Caco-2 (cell line): ENCODE results near the gene ABI2. TPM values are rescaled to one million over a fixed set of nuclear protein-coding genes. Genes with fewer than 3 reads are reported as not detected.

ENCODE experiments used
- BruUV-seq: library from RNA; stranded (reverse); fragments of 400-500 nt; replicated peaks from 2 replicates; lab custom pipeline; 2021; lab: Mats Ljungman, UMichigan
- CTCF ChIA-PET: fragments of 300-600 bp; sonication (Branson Sonifier 250); formaldehyde crosslinking; loops from one replicate; lab custom pipeline; 2022; ENCODE audit warnings: antibody characterized with exemption; lab: Charles Lee
- POLR2A ChIA-PET: fragments of 300-600 bp; sonication (Branson Sonifier 250); formaldehyde crosslinking; loops from one replicate; lab custom pipeline; 2022; ENCODE audit warnings: antibody characterized with exemption; lab: Charles Lee
- DNase-seq, 2 experiments: peaks; one replicate each; pipeline versions ENCODE4 v3.0.0 to v3.0.0-alpha.2; 2020 to 2022
- H3K27me3 ChIP-seq: replicated peaks from 2 replicates; pipeline ENCODE4 v1.6.0; 2011; ENCODE audit warnings: low read length; ENCODE audit not compliant: control insufficient read depth, insufficient read depth
- H3K36me3 ChIP-seq: 2 replicates; pipeline ENCODE4 v1.5.1; 2011; ENCODE audit warnings: low read length; ENCODE audit not compliant: control insufficient read depth, insufficient read depth
- H3K4me1 ChIP-seq: fragments of 250-450 bp; sonication (Bioruptor Pico); 2 replicates; pipeline ENCODE4 v1.5.1; 2020; ENCODE audit warnings: mild to moderate bottlenecking
- H3K4me3 ChIP-seq: 2 replicates; pipeline ENCODE4 v1.5.1; 2011; ENCODE audit warnings: low read depth, mild to moderate bottlenecking, control low read depth, low read length
- H3K9me3 ChIP-seq: fragments of 250-450 bp; sonication (Bioruptor Pico); 2 replicates; pipeline ENCODE4 v1.5.1; 2020; ENCODE audit warnings: mild to moderate bottlenecking, moderate library complexity
- H3K27ac Mint-ChIP-seq: one replicate; pipeline ENCODE4 v1.8.0; 2022; ENCODE audit warnings: mixed read lengths; ENCODE audit not compliant: unreplicated experiment
- H3K27me3 Mint-ChIP-seq: one replicate; pipeline ENCODE4 v1.8.0; 2022; ENCODE audit warnings: mixed read lengths; ENCODE audit not compliant: insufficient read depth, unreplicated experiment
- H3K36me3 Mint-ChIP-seq: one replicate; pipeline ENCODE4 v1.8.0; 2022; ENCODE audit warnings: mild to moderate bottlenecking, mixed read lengths; ENCODE audit not compliant: insufficient read depth, unreplicated experiment
- H3K4me1 Mint-ChIP-seq: one replicate; pipeline ENCODE4 v1.8.0; 2022; ENCODE audit warnings: low read depth, mixed read lengths; ENCODE audit not compliant: unreplicated experiment
- H3K4me3 Mint-ChIP-seq: one replicate; pipeline ENCODE4 v1.8.0; 2022; ENCODE audit warnings: mild to moderate bottlenecking, moderate library complexity, mixed read lengths; ENCODE audit not compliant: unreplicated experiment
- H3K9me3 Mint-ChIP-seq: one replicate; pipeline ENCODE4 v1.8.0; 2022; ENCODE audit warnings: mixed read lengths; ENCODE audit not compliant: unreplicated experiment
- intact Hi-C: fragments of 100-400 bp; cut with micrococcal nuclease; formaldehyde crosslinking; loops from one replicate; pipeline ENCODE4 v1.10.0; 2022; ENCODE audit not compliant: unreplicated experiment
- total RNA-seq: library from RNA; stranded (reverse); gene quantifications from 2 replicates; pipeline ENCODE4 v1.2.3, GENCODE V29; 2022
- TF ChIP-seq, protein P1 (sequence below), 2 experiments: fragments of 200-600 bp in 1 of 2; IDR thresholded peaks; 1 replicate in 1 of 2; 2 replicates in 1 of 2; pipeline versions ENCODE4 v1.5.1 to v1.8.0; 2011 to 2022; ENCODE audit warnings: antibody characterized with exemption in 1 of 2, control low read depth in 1 of 2, inconsistent platforms in 1 of 2, low read depth in 1 of 2, low read length in 1 of 2, mild to moderate bottlenecking in 1 of 2, moderate library complexity in 1 of 2; ENCODE audit not compliant: insufficient read depth in 1 of 2, severe bottlenecking in 1 of 2, unreplicated experiment in 1 of 2

ABI2 gene
- total RNA-seq, 1 experiment from 2014 or later, result 60.0 TPM

DNA sequence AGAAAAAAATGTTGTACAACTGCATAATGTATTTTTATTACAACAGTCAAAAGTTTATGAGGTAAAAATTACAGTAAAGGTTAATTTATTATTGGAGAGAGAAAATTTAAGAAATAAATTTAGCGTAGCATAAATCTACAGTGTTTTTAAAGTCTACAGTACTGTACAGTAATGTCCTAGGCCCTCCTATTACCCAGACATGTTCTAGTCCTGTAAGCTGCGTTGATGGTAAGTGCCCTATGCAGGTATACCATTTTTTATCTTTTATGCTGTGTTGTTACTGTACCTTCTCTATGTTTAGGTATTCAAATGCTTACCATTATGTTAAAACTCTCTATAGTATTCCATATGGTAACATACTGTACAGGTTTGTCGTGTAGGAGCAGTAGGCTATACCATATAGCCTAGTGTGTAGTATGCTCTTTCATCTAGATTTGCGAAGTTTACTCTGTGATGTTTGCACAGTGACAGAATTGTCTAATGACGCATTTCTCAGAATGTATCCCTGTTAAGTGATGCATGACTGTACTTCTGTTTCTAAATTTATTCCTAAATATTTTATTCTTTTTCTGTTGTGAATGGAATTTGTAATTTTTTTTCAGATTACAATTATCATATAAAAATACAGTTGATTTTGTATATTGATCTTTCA is 24.5 kb downstream of the ABI2 start:
- no TSS peak for BruUV-seq
- H3K36me3 ChIP-seq, result no peaks in the 10 kb centered on the region
- H3K27me3 ChIP-seq, result no peaks in the 10 kb centered on the region
- no peak overlapping the region for H3K4me3 ChIP-seq
- Mint-ChIP-seq H3K9me3 (no peaks in the 10 kb centered on the region), H3K4me3 (no peak overlapping the region), H3K27me3 (no peaks in the 10 kb centered on the region), H3K36me3 (peaks cover 6% of the 10 kb centered on the region), H3K4me1 (peaks cover 10% of the 10 kb centered on the region), H3K27ac (no peak overlapping the region)
- intact Hi-C loops, result no loop called here
- CTCF ChIA-PET, result no interaction called here
- no peak for DNase-seq
- H3K9me3 ChIP-seq, result no peaks in the 10 kb centered on the region
- no peaks in the 10 kb centered on the region for H3K4me1 ChIP-seq
- POLR2A ChIA-PET, result no interaction called here
- TF ChIP-seq, protein P1, sequence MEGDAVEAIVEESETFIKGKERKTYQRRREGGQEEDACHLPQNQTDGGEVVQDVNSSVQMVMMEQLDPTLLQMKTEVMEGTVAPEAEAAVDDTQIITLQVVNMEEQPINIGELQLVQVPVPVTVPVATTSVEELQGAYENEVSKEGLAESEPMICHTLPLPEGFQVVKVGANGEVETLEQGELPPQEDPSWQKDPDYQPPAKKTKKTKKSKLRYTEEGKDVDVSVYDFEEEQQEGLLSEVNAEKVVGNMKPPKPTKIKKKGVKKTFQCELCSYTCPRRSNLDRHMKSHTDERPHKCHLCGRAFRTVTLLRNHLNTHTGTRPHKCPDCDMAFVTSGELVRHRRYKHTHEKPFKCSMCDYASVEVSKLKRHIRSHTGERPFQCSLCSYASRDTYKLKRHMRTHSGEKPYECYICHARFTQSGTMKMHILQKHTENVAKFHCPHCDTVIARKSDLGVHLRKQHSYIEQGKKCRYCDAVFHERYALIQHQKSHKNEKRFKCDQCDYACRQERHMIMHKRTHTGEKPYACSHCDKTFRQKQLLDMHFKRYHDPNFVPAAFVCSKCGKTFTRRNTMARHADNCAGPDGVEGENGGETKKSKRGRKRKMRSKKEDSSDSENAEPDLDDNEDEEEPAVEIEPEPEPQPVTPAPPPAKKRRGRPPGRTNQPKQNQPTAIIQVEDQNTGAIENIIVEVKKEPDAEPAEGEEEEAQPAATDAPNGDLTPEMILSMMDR (IDR thresholded peaks at IDR 0.05; ENCODE audit: insufficient read depth in 1 of 2, low read depth in 1 of 2, low read length in 1 of 2, severe bottlenecking in 1 of 2, unreplicated experiment in 1 of 2), result no peak

DNA sequence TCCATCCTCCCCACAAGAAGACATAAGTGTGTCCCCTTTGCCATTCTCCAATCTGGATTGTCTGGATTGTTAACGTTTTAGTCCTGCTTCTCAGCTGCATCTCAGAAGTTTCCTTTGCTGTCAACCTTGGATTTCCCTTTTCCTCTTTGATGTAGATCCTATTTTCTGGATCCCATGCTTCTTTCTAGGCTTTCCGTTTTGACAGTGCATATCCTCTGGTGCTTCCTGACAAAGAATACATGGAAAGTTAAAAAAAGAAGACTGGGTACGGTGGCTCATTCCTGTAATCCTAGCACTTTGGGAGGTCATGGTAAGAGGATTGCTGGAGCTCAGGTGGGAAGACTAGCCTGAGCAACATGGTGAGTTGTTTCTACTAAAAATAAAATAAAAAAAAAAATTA is 26.8 kb downstream of the ABI2 start:
- Mint-ChIP-seq H3K4me3 (no peak overlapping the region), H3K4me1 (peaks cover 10% of the 10 kb centered on the region), H3K9me3 (no peaks in the 10 kb centered on the region), H3K27me3 (no peaks in the 10 kb centered on the region), H3K27ac (no peak overlapping the region), H3K36me3 (peaks cover 6% of the 10 kb centered on the region)
- H3K9me3 ChIP-seq, result 0 out of 2 replicates have a peak, but pooled peaks cover 3% of the 10 kb centered on the region
- ChIA-PET POLR2A (no interaction called here), CTCF (no interaction called here)
- intact Hi-C loops, result no loop called here
- DNase-seq, result no peak
- TF ChIP-seq, protein P1 (IDR thresholded peaks at IDR 0.05; ENCODE audit: insufficient read depth in 1 of 2, low read depth in 1 of 2, low read length in 1 of 2, severe bottlenecking in 1 of 2, unreplicated experiment in 1 of 2), result no peak
- H3K36me3 ChIP-seq, result no peaks in the 10 kb centered on the region
- BruUV-seq, result no TSS peak
- no peak overlapping the region for H3K4me3 ChIP-seq
- H3K27me3 ChIP-seq, result no peaks in the 10 kb centered on the region
- no peaks in the 10 kb centered on the region for H3K4me1 ChIP-seq

DNA sequence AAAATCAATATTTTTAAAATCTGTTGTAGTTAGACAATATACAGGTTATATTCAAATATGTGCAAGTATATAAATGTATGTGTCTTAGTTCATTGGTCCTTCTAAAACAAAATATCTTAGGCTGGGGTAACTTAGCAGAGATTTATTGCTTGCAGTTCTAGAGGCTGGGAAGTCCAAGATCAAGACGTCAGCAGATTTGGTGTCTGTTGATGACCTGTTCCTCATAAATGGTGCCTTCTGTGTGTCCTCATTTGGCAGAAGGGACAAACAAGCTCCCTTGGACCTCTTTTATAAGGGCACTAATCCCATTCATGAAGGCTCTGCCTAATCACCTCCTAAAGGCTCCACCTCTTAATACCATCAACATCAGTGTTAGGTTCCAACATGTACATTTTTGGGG is 31.3 kb downstream of the ABI2 start:
- no peak overlapping the region for H3K27ac Mint-ChIP-seq
- CTCF ChIA-PET, result no interaction called here
- Histone ChIP-seq H3K9me3 (0 out of 2 replicates have a peak, but pooled peaks cover 3% of the 10 kb centered on the region), H3K4me3 (no peak overlapping the region), H3K4me1 (no peaks in the 10 kb centered on the region; the same call in 1 of the 2 replicates), H3K27me3 (no peaks in the 10 kb centered on the region), H3K36me3 (no peaks in the 10 kb centered on the region)
- POLR2A ChIA-PET, result no interaction called here
- no peaks in the 10 kb centered on the region for H3K27me3 Mint-ChIP-seq
- no peaks in the 10 kb centered on the region for H3K9me3 Mint-ChIP-seq
- TF ChIP-seq, protein P1 (IDR thresholded peaks at IDR 0.05; ENCODE audit: insufficient read depth in 1 of 2, low read depth in 1 of 2, low read length in 1 of 2, severe bottlenecking in 1 of 2, unreplicated experiment in 1 of 2), result no peak
- H3K4me3 Mint-ChIP-seq, result no peak overlapping the region
- intact Hi-C loops, result no loop called here
- peaks cover 6% of the 10 kb centered on the region for H3K4me1 Mint-ChIP-seq
- H3K36me3 Mint-ChIP-seq, result no peaks in the 10 kb centered on the region
- BruUV-seq, result no TSS peak
- DNase-seq, result no peak
